ENCODE data around the gene ATP6V0C. TPM values are rescaled to one million over a fixed set of nuclear protein-coding genes. Genes with fewer than 3 reads are reported as not detected.
"Not testable (repeated sequence)": the region's sequence is repeated elsewhere in the genome, so short reads cannot be mapped to it uniquely, and the experiment has no call there.

The ATP6V0C gene
- total RNA-seq, 1 experiment from 2014 or later = 117 TPM

DNA sequence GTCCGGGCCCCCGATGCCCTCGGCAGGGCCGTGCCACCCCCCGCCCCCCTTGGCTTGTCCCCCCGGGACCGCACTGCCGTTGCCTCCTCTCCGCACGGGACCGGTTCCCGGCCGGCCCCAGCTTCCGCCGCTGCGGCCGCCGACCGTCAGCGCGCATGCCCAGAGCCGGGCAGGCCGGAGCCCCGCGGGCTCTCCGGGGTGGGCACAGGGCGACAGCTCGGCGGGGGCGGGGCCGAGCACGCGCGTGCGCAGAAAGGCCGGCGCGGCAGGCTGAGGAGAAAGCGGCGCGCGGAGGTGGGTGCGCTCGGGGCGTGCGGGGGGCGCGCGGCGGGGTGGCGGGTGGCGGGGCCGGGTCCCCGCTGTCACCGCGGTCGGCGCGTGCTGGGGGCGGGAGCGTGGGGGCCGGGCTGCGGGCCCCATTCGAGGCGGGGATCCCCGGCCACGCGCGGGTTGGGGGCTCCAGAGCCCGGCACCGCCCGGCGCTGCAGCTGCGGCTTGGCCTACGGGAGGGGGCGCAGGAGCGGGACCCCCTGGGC lies 38.8 kb upstream of the ATP6V0C start, which contains the start of gene TBC1D24:
TBC1D24 (plus strand) TSS at position 251 of the 536 bp plus-strand sequence. CDS start 21,022 bp downstream, outside the sequence.
- DNase-seq (ENCODE audit: low spot score) = peak; percentile 81

GRCh38 chr16:2475413-2476344 lies 38.1 kb upstream of the ATP6V0C start:
- peak; percentile 33 for DNase-seq (ENCODE audit: low spot score)

DNA sequence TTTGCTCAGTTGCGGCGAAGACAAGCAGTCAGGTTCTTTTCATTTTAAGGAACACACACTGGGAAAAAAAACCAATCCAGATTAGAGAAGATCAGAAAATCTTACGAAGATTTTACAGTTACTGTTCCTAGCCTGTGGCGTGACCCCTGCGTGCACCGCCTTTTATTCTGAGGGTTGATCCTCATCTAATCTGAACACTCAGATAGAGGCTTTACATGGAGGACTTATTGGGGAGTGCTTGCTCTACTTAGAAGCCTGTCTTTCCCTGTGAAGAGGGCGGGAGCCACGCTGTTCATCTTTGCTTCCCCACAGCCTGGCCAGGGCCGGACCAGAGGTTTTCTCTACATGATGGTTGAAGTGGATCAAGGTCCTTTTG lies 37.4 kb upstream of the ATP6V0C start:
- DNase-seq (ENCODE audit: low spot score) = no peak

GRCh38 chr16:2476741-2477140 lies 37.0 kb upstream of the ATP6V0C start:
- no peak for DNase-seq (ENCODE audit: low spot score)

- DNase-seq (ENCODE audit: low spot score) = no peak
Measured at GRCh38 chr16:2477327-2477726, 36.4 kb upstream of the ATP6V0C start.

DNA sequence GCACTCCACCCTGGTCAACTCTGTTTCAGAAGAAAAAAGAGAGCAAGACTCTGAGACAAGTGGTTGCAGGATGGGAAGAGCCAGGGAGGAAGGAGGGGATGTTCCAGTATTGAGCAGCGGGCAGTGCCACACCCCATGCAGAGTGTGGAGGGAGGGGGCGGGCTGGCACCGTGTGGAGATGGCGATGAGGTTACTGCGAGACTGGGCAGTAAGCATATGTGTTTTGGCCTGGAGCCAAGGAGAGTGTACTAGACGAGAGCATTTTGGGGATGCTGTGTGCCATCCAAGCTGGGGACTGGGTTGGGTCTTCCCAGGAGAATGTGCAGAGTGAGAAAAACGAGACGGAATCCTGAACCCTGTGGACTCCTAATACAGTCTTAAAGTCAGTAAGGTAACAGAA lies 35.5 kb upstream of the ATP6V0C start:
- DNase-seq (ENCODE audit: low spot score) = no peak

DNA sequence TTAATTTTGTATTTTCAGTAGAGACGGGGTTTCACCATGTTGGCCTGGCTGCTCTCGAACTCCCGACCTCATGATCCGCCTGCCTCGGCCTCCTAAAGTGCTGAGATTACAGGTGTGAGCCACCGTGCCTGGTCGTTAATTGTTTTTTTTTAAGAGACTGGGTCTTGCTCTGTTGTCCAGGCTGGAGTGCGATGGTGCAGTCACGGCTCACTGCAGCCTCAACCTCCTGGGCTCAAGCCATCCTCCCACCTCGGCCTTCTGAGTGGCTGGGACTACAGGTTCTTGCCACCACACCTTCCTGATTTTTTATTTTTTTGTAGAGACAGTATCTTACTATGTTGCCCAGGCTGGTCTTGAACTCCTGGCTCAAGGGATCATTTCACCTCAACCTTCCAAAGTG lies 33.8 kb upstream of the ATP6V0C start:
- not testable (repeated sequence) for DNase-seq (ENCODE audit: low spot score)

GRCh38 chr16:2480948-2481347 lies 32.8 kb upstream of the ATP6V0C start:
- no peak for DNase-seq (ENCODE audit: low spot score)

- DNase-seq (ENCODE audit: low spot score) = no peak
Measured at GRCh38 chr16:2481676-2482075, 32.1 kb upstream of the ATP6V0C start.

DNA sequence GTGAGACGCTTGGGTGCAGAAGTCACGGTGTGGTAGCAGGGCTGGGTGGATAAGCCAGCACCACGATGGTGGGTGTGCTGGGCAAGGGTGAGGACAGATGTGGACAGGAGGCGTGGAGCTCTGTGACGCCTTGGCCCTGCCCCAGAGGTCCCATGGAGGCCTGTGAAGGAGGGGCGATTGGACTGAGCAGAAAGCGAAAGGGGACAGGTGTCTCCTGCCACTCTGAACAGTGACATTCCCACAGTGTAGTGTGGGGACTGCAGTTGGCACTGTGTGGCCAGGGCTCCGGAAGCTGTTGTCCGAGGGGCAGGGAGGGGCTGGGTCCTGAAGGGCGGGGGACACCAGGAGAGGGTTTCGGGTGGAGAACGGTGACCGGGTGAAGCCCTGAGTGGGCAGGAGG lies 31.5 kb upstream of the ATP6V0C start:
- no peak for DNase-seq (ENCODE audit: low spot score)

DNA sequence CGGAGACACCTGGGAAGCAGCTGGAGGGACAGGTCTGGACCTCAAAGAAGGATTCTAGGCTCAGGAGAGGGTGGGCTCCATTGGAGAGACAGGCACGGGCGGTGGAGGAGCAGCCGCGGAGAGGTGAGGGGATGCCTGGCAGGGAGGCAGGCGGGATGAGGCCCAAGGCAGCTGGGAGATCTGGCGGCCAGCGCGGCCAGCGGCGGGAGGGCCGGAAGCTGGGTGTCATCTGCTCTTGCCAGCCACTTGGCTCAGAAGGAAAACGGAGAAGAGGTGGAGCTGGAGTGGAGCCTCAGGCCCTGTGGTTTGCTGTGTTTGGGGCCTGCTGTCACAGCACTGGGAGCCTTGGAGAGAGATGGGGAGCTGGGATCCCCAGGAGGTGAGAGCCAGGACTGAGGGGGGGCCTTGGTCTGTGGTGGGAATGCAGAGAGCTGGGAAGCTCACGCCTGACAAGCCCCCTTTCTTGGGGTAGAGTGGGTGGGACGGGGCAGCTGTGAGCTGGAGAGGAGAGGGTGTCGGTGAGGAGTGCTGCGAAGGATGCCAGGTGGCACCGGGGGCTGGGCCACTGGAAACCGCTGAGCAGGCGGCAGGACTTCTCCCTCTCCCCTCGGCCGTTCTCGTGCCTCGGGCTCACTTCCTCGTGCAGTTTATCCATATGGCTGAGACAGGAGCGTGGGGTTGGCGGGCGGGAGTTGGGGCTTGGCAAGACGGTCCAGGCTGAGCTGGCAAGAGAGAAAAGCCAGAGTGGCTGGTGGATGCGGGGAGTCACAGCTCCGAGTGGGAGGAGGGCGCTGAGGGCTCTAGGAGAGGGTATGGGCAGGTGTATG lies 30.8 kb upstream of the ATP6V0C start:
- DNase-seq (ENCODE audit: low spot score) = no peak

DNA sequence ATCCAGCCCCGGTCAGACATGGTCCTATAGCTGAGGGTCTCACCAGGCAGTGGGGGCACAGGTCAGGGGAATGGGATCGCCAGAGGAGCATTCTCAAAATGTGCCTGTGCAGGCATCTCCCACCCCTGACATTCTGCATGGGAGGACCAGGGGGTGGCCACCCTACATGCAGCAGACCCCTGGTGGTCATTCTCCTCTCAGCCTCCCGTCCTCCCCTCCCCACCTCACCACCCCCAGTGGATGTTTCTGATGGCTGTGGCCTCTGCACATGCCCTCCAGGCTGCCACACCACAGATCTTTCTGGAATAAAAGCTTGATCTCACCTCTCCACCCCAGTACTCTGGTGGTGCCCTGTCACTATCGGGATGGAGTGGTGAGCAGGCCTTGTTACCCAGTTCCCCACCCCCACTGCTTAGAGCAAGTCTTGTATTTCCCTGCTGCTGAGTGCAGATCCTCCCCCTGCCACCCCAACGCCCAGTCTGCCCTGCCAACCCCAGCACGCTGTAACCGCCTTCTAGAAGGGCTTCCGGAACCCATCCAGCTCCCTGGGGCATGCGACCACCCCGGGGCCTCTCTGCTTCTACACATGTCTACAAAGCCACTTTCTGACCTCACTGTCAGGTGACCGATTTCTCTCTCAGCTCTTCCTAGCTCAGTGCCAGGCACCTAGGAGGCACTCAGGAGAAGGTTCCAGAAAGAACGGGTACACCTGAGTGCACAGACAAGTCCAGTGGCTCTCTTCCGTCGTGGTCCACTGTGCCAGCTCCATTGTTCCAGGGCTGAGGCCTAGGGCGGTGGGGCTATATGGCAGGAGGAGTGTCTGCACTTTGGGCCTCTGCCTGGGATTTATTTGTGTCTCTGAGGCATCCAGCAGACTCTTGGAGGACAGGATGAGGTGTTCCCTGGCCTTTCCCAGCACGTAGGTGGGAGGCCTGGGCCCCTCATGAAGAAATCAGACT lies 29.5 kb upstream of the ATP6V0C start:
- DNase-seq (ENCODE audit: low spot score) = no peak

- DNase-seq (ENCODE audit: low spot score) = no peak
Measured at GRCh38 chr16:2484898-2485508, 28.7 kb upstream of the ATP6V0C start.

DNA sequence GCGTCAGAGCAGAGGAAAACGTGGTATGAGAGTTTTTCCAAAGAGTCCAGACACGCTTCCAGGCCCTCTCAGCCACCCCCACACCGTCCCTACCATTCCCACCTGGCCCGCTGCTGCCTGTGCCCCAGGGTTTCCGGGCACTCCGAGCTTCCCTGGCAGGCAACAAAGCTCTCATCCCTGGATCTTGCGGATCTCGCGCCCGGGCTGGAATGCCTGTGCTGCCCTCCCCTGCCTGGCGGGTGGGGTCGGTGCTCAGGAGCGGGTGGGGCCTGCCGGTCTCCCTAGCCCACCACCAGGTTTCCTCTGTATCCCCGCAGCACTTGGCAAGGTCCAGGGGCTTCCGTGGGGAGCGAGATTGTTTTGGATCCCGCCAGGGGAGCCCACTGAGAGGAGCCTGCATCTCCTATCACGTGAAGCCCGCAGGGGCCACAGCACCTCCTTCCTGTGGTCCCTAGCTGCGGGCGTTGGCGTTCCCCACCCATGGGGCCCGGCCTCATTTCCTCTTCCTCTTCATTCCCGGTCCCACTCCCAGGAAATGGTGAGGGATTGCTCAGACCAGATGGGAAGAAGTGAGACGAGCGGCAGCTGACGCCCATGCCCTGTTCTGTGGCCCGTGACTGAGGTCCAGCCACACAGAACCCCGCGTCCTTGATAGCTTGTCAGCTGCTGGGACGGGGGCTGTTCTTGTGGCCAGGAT lies 27.8 kb upstream of the ATP6V0C start:
- no peak for DNase-seq (ENCODE audit: low spot score)

- DNase-seq (ENCODE audit: low spot score) = no peak
Measured at GRCh38 chr16:2486645-2487516, 26.9 kb upstream of the ATP6V0C start.

DNA sequence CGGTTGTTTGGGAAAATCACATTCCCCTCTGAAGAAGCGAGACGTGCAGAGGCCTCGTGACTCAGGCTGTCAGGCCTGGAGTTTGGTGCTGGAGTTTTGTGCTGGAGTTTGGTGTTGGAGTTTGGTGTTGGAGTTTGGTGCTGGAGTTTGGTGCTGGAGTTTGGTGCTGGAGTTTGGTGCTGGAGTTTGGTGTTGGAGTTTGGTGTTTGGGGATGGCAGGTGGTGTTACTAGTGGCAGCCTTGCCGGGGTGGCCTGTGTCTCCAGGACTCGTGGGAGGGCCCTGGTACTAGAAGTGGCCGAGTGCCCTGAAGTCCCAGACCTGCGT lies 26.3 kb upstream of the ATP6V0C start:
- DNase-seq (ENCODE audit: low spot score) = no peak

DNA sequence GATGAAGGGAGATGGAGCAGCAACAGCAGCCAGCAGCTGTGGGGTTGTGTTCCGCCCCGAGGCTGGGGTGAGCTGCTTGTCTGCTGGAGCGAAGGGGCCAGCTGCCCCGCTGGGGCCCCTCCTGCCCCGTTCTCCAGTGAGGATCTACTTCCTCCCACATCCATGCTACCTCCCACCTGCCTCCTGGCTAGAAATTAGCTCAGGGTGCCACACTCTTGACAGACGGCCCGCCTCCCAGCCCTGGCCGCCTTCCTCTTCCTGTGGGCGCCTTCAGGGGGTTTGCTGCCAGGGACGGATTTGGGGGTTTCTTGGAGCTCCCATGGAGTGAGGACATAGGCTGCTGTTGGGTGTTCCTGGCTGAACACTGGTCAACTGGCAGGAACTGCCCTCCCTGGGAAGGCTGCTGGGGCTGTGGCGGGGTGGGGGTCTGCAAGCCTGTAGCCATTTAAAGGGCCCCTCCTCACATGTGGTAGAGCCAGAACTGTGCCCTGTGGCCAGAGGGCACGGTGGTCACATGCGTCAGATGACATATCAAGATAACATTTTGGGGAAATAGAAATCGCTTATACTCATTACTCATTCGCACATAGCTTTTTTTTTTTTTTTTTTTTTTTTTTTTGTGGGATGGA lies 25.7 kb upstream of the ATP6V0C start:
- no peak for DNase-seq (ENCODE audit: low spot score)

DNA sequence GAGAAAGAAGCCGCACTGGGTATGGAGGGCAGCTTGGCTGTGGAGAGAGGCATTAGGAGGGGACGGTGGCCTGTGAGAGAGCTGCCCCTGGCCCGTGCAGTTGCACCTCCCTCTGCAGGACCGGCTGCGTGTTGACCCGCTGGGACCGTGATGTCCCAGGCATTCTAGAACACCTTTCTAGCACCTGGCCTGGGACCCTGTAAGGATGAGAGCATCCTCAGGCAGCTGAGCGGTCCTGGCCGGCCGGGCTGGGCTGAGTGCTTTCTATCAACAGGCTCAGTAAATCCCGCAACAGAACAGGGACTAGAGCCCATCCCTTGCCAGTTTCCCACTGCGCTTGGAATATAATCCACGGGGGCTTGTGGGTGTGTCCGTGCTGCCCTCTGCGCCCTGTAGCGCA lies 24.2 kb upstream of the ATP6V0C start:
- DNase-seq (ENCODE audit: low spot score) = no peak
